Kidney epithelial cell (primary cell): ENCODE results near the gene LBHD2. TPM values are rescaled to one million over a fixed set of nuclear protein-coding genes. Genes with fewer than 3 reads are reported as not detected.

Experiments used
- DNase-seq: peaks from one replicate; pipeline ENCODE4 v3.0.0-alpha.2; 2010; ENCODE audit warnings: low read depth
- H3K27me3 ChIP-seq: 2 replicates; pipeline ENCODE4 v1.6.0; 2011; ENCODE audit warnings: low read length; ENCODE audit not compliant: control insufficient read depth, insufficient read depth
- H3K36me3 ChIP-seq: 2 replicates; pipeline ENCODE4 v1.5.1; 2011; ENCODE audit warnings: low read length; ENCODE audit not compliant: control insufficient read depth, insufficient read depth
- H3K4me3 ChIP-seq: 2 replicates; pipeline ENCODE4 v1.5.1; 2011; ENCODE audit warnings: low read depth, mild to moderate bottlenecking, control low read depth, low read length
- total RNA-seq: library from RNA; depleted of rRNA; stranded (reverse); fragments of >200 nt; gene quantifications from 2 replicates; pipeline ENCODE4 v1.2.3, GENCODE V29; 2015
- TF ChIP-seq, protein P1 (sequence below): IDR thresholded peaks from 2 replicates; pipeline ENCODE4 v1.5.1; 2011; ENCODE audit warnings: mild to moderate bottlenecking, moderate library complexity, low read length, control low read depth, inconsistent platforms; ENCODE audit not compliant: insufficient read depth, poor library complexity, severe bottlenecking

The LBHD2 gene
- total RNA-seq, 1 donor from 2014 or later: not detected

DNA sequence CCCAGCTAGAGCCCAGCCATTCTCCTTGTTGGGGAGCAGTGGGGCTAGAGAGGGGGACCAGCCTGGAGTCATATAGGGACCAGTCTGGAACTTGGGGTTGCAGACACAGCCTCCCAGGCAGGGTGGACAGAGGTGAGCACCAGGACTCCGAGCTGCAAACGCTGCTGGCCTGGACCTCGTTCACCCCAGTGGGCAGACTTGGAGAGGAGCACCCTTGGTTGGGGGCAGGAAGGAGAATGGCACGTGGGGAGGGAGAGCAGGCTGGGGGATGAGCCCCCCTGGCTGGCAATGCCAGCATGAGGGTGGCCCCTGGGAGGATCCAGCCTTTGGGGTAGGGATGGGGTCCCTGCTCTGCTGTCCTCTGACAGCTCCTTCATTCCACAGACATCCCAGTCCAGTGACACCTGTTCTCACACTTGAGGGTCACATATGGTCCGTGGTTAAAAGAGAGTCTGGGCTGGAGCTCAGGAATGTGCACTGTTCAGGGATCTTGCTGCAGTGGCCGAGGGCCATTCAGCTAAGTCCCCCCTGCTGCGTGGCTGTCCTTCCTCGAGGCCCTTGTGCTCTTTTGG lies 2.8 kb downstream of the LBHD2 start:
- Histone ChIP-seq H3K4me3 (no peak overlapping the region), H3K27me3 (peaks cover 25% of the 10 kb centered on the region), H3K36me3 (no peaks in the 10 kb centered on the region)
- TF ChIP-seq, protein P1, sequence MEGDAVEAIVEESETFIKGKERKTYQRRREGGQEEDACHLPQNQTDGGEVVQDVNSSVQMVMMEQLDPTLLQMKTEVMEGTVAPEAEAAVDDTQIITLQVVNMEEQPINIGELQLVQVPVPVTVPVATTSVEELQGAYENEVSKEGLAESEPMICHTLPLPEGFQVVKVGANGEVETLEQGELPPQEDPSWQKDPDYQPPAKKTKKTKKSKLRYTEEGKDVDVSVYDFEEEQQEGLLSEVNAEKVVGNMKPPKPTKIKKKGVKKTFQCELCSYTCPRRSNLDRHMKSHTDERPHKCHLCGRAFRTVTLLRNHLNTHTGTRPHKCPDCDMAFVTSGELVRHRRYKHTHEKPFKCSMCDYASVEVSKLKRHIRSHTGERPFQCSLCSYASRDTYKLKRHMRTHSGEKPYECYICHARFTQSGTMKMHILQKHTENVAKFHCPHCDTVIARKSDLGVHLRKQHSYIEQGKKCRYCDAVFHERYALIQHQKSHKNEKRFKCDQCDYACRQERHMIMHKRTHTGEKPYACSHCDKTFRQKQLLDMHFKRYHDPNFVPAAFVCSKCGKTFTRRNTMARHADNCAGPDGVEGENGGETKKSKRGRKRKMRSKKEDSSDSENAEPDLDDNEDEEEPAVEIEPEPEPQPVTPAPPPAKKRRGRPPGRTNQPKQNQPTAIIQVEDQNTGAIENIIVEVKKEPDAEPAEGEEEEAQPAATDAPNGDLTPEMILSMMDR: no peak
- DNase-seq: no peak

DNA sequence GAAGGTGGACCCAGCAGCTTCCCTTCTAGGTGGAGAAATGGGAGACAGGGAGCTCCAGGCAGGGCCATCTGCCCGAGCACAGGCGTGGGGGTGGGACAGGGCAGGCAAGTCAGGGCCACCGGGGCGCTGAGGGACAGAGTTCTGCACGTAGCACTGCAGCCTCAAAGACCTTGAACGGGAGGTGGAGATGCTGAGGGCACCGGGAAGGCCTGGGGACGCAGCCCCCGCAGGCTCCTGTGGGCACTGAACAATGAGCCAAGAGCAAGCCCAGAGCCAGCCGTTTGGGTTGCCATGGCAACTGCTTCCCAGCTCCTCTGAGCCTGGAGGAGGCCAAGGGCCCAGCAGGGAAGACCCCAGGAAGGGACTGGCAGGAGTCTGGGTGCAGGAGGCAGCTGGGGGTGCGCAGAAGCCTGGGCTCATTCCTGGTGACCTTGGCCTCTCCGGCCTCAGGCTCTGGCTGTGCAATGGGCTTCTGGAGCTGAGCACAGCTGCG lies 3.4 kb downstream of the LBHD2 start:
- TF ChIP-seq, protein P1: no peak
- Histone ChIP-seq H3K27me3 (peaks cover 23% of the 10 kb centered on the region), H3K4me3 (no peak overlapping the region), H3K36me3 (no peaks in the 10 kb centered on the region)
- no peak for DNase-seq

DNA sequence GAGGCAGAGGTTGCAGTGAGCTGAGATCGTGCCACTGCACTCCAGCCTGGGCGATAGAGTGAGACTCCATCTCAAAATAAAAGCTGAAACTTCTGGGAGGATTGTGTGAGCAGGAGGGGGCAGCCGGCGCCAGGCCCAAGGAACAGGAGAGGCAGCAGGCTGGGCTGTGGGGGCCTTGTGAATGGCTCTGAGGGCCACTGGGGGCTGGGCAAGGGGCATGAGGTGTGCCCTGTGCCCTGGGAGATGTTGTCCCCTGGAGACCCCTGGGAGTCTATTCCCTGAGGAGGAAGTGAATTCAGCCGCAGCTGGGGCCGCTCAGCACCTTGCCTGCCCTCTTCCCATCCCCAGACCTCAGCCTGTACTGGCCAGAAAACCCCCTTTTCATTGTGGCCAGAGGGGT lies 4.9 kb downstream of the LBHD2 start:
- TF ChIP-seq, protein P1: no peak
- Histone ChIP-seq H3K36me3 (no peaks in the 10 kb centered on the region), H3K4me3 (no peak overlapping the region), H3K27me3 (peaks cover 20% of the 10 kb centered on the region)
- DNase-seq: no peak

DNA sequence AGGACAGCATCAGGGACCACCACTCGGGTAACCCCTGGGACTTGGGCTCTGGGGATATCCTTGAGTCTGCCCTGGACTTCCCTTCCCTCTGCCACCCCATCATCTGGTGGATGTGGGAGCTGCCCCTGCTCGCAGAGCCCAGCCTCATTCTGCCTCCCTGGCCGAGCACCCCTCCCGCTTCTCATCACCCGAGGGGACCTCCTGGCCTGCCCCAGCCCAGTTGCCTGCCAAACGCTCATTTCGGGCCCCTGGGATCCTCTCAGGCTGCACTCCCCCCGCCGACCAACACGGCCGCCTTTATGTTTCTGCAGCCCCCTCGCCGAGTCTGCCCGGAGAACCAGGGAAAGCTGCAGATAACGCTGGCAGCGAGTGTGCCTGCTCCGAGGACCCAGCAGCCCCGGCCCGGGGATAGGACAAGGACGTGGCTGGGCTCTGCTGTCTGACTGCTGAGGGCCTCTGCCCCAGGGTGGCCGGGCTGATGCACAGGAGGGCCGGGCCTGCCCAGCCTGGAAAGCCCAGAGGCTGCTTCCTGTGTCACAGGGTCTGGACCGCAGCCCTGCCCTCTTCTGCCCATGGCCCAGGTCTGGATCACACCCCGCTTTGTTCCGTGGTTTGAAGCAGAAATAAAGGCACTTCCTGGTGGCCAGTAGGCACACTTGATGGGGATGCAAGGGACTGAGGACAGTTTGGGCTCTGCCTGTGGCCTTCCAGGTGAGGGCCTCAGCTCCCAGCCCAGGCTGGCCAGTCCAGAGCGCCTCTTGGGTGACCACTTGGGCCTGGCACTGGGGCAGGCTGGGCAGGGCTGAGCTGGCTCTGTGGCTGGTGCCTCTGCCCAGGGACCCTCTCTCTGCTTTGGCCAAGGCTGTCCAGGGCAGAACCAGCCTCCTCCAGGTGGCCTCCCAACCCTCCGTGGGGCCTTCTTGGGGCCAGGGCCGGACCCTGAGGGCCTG lies 5.7 kb downstream of the LBHD2 start:
- H3K4me3 ChIP-seq: no peak overlapping the region
- no peak for DNase-seq
- no peaks in the 10 kb centered on the region for H3K36me3 ChIP-seq
- TF ChIP-seq, protein P1: no peak
- H3K27me3 ChIP-seq: peaks cover 13% of the 10 kb centered on the region

DNA sequence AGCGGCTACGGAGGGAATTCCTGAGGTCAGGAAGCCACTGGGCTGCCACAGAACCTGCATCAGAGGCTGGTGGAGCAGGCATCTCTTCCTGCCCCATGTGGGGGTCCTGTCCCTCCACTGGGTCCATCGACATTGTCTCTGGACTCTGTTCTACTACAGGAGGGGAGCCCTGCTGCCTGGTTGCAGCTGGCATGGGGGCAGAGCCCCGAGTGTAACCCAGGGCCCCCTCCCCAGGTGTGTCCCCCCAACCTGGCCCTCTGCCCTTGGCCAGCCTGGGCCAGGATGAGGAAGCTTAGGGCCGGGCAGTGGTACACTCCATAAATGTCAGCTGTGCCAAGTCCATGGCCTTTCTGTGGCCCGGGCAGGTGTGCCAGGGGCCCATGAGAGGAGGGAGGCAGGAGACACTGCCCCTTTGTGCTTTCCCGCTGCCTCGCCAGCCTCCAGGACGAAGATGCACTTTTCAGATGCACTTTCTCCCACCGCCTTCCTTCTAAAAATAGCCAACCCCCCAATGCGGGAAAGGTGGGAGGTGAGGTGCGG lies 6.5 kb downstream of the LBHD2 start:
- no peak overlapping the region for H3K4me3 ChIP-seq
- H3K36me3 ChIP-seq: no peaks in the 10 kb centered on the region
- no peak for DNase-seq
- peaks cover 4% of the 10 kb centered on the region for H3K27me3 ChIP-seq
- TF ChIP-seq, protein P1: no peak
